Measurements from ENCODE around the gene AOC3.
A peak's percentile ranks its signal among the peaks of the same experiment; 100 is the strongest.
"Not testable (repeated sequence)": the region's sequence is repeated elsewhere in the genome, so short reads cannot be mapped to it uniquely, and the experiment has no call there.

The AOC3 gene

DNA sequence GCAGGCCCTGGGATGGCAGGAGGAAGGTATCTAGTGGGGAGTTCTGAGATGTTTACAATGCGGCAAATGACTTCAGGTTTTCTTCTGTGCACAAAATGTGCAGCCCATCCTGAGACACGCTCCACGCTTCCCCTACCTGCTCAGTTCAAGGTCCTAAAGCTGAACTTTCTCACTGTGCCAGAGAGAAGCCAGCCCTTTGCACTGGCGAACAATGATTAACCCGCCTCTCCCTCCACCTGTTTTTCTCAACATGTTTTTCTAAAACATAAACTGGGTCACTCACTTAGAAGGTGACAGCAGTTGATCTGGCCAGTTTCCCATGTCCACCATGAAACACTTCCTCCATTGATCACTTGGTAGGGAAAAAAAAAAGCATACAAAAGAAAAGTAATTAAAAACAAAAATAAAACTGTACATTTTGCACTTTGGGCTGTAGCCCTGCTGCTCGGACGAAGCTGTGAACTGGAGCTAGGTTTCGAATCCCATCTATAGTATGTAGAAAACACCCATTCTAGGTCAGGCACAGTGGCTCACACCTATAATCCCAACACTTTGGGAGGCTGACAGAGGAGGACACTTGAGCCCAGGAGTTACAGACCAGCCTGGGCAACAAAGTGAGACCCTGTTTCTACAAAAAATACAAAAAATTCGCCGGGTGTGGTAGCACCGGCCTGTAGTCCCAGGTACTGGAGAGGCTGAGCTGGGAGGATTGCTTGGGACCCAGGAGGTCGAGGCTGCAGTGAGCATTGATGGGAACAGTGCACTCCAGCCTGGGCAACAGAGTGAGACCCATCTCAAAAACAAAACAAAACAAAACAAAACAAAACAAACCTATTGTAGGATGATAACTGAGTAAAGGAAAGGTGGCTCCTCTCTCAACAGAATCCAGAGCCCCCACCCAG lies 43.5 kb downstream of the AOC3 start:
- no peak for DNase-seq

DNA sequence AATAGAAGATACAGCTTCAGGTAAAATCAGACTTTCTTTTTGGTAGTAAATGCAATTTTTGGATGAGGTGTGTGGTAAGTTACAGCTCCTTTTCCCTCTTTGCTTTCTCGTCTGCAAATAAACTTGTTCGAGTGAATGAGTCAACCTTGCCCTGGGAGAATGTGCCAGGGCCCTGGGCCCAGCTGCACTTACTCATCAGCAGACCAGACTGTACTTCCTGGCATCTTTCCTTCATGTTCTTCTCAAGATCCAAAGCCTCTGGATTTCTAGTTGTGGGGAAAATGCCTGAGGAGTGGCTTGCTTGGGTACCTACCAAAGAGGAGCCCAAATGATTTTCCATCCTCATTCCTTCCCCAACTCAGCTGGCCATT lies 44.2 kb downstream of the AOC3 start:
- no peak for DNase-seq

DNA sequence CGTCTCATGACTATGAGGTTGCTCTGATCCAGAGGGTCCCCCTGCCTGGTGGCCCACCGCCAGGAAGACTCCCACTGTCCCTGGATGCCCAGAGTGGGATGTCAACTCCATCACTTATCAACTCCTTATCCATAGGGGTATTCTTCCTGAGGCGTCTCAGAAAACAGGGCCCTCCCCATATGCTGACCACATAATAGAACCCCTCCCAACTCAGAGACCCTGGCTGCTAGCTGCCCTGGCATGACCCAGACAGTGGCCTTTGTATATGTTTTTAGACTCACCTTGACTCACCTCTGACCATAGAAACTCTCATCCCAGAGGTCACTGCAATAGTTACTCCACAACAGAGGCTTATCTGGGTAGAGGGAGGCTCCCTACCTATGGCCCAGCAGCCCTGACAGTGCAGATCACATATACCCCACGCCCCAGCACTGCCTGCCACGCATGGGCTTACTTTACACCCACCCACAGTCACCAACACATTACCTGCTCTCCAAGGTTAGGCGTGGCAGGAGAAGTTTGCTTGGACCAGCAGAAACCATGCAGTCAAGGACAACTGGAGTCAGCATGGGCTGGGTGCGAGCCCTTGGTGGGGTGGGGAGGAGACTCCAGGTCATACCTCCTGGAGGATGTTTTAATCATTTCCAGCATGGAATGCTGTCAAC lies 47.3 kb downstream of the AOC3 start:
- DNase-seq: no peak

DNA sequence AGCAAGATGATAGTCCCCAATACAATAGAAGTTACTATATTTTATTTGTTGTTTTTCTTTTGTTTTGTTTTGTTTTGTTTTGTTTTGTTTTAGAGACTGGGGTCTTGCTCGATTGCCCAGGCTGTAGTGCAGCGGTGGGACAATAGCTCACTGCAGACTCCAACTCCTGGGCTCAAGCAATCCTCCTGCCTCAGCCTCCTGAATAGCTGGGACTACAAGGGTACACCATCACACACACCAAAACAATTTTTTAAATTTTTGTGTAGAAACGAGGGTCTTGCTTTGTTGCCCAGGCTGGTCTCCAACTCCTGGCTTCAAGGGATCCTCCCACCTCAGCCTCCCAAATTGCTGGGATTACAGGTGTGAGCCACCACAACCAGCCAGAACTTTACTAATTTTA lies 49.0 kb downstream of the AOC3 start:
- not testable (repeated sequence) for DNase-seq

DNA sequence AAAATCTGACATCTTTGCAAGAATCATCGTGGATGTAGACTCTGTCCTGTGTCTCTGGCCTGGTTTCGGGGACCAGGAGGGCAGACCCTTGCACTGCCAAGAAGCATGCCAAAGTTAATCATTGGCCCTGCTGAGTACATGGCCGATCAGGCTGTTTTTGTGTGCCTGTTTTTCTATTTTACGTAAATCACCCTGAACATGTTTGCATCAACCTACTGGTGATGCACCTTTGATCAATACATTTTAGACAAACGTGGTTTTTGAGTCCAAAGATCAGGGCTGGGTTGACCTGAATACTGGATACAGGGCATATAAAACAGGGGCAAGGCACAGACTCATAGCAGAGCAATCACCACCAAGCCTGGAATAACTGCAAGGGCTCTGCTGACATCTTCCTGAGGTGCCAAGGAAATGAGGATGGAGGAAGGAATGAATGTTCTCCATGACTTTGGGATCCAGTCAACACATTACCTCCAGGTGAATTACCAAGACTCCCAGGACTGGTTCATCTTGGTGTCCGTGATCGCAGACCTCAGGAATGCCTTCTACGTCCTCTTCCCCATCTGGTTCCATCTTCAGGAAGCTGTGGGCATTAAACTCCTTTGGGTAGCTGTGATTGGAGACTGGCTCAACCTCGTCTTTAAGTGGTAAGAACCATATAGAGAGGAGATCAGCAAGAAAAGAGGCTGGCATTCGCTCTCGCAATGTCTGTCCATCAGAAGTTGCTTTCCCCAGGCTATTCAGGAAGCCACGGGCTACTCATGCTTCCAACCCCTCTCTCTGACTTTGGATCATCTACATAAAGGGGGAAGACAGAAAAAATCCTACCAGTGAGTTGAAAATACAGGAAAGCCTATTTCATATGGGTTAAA lies 49.7 kb downstream of the AOC3 start, which contains the start of gene G6PC1:
Gene G6PC1, plus strand, starts transcription at position 340 of the 872 bp plus-strand sequence. Its CDS starts 78 bp downstream, at position 418.
- DNase-seq: no peak

DNA sequence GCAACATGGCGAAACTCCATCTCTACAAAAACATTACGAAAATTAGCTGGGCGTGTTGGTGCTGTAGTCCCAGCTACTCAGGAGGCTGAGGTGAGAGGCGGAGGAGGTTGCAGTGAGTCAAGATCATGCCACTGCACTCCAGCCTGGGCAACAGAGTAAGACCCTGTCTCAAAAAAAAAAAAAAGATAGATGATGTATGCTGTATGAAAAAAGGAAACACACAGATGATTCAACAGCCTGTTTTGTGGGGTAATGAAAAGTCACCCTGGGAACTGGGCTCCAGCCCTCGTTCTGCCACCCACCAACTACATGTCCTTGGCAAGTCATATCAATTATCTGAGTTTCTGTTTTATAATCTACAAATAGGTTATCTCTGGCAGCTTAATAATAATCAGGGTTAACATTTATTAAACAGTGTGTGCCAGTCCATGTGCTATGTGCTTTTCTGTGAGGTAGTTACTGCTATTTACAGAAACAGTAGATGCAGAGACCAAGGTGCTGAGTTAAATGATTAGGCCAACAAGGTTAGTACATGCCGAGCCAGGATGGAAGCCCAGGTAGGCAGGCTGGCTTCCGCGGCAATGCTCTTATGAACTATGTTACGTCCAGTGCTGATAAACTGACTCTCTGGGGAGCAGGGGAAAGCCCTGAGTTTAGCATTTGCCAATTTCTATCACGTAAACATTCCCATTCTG lies 50.7 kb downstream of the AOC3 start:
- DNase-seq: no peak

DNA sequence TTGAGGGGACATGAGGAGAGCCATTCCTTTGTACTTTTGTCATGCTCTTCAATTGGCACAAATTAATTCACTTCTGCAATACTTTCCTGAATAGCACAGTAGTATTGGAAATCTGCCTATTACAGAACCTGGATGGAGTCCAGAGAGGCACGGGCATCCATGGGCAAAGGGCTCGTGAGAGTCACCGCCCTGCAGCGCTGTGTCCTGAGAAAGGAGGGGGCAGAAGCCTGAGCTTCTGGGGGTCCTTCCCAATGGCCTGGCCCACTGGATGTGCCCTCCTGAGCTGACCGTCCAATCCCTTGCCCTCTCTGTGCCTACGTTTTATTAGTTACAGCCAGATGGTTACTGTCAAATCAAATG lies 53.1 kb downstream of the AOC3 start:
- peak; percentile 5 for DNase-seq

DNA sequence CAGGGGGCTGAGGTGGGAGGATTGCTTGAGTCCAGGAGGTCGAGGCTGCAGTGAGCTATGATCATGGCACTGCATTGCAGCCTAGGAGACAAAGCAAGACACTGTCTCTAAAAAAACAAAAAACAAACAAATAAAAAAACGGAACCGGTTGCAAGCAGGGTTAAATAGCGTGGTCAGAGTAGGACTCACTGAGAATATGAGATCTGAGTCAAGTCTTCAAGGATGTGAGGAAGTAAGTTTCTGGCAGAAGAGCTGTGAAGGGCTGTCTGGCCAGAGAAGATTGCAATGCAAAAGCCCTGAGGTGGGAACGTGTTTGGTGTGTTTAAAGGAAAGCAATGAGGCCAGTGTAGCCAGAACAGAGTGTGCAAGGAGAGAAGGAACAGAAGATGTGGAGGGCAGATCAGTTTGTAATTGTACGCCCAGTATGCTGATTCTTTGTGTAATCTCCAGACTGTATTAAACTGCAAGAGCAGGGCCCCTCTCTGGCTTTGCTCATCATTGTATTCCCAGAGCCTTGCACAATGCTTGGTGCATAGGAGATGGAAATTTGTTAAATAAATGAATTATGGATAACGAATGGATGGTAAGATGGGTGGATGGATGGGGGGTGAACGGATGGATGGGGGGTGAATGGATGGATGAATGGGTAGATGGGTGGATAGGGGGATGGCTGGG lies 55.9 kb downstream of the AOC3 start:
- no peak for DNase-seq
